LNCaP clone FGC (cell line): ENCODE data around the gene ATXN10.
A peak's percentile ranks its signal among the peaks of the same experiment; 100 is the strongest.

Source experiments
- DNase-seq: peaks from one replicate; pipeline ENCODE4 v3.0.0-alpha.2; 2011; ENCODE audit warnings: low read depth
- H3K4me3 ChIP-seq: 2 replicates; pipeline ENCODE4 v1.5.1; 2011; ENCODE audit warnings: mild to moderate bottlenecking, low read depth, low read length, control low read depth
- CTCF ChIP-seq: IDR thresholded peaks from 2 replicates; pipeline ENCODE4 v1.5.1; 2012; ENCODE audit warnings: mild to moderate bottlenecking; ENCODE audit not compliant: control insufficient read depth, insufficient read depth; ENCODE audit errors: extremely low read depth

Gene ATXN10

GRCh38 chr22:45754822-45755221 lies 83.2 kb downstream of the ATXN10 start:
- H3K4me3 ChIP-seq: no peak overlapping the region
- DNase-seq: no peak
- no peak for TF ChIP-seq CTCF

GRCh38 chr22:45756558-45756957 lies 84.9 kb downstream of the ATXN10 start:
- H3K4me3 ChIP-seq: no peak overlapping the region
- TF ChIP-seq CTCF: no peak
- DNase-seq: no peak

- TF ChIP-seq CTCF: no peak
- H3K4me3 ChIP-seq: no peak overlapping the region
- DNase-seq: no peak
Measured at GRCh38 chr22:45757068-45757467, 85.4 kb downstream of the ATXN10 start.

GRCh38 chr22:45757936-45758335 lies 86.3 kb downstream of the ATXN10 start:
- no peak for DNase-seq
- no peak for TF ChIP-seq CTCF
- H3K4me3 ChIP-seq: no peak overlapping the region

GRCh38 chr22:45758603-45759002 lies 87.0 kb downstream of the ATXN10 start:
- DNase-seq: peak; percentile 60
- no peak for TF ChIP-seq CTCF
- no peak overlapping the region for H3K4me3 ChIP-seq

GRCh38 chr22:45760682-45761081 lies 89.0 kb downstream of the ATXN10 start:
- TF ChIP-seq CTCF: no peak
- DNase-seq: no peak
- no peak overlapping the region for H3K4me3 ChIP-seq

- TF ChIP-seq CTCF: no peak
- no peak overlapping the region for H3K4me3 ChIP-seq
- no peak for DNase-seq
Measured at GRCh38 chr22:45762545-45763235, 91.1 kb downstream of the ATXN10 start.
